HepG2 (cell line): ENCODE measurements around the gene FCER1G. TPM values are rescaled to one million over a fixed set of nuclear protein-coding genes. Genes with fewer than 3 reads are reported as not detected.

Source experiments
- ATAC-seq: fragments of 200-7000 bp; cut with Tn5 transposase; 3 replicates; pipeline ENCODE4 v1.9.1; 2020; ENCODE audit warnings: mild to moderate bottlenecking, moderate library complexity
- BruUV-seq: library from RNA; stranded (reverse); fragments of 400-500 nt; replicated peaks from 2 replicates; lab custom pipeline; 2021; lab: Mats Ljungman, UMichigan
- CTCF ChIA-PET: fragments of 300-600 bp; formaldehyde crosslinking; extraction: SDS; loops from one replicate; lab custom pipeline; 2021; ENCODE audit warnings: low total read pairs, inconsistent platforms, low intra/inter-chr PET ratio; lab: Yijun Ruan, JAX
- POLR2A ChIA-PET: fragments of 350-600 bp; sonication (Branson Sonifier 250); formaldehyde crosslinking; loops from one replicate; lab custom pipeline; 2020; ENCODE audit warnings: antibody characterized with exemption, inconsistent platforms; lab: Yijun Ruan, JAX
- DNase-seq: peaks from one replicate; pipeline ENCODE4 v3.0.0-alpha.2; 2015; ENCODE audit warnings: low spot score
- FAIRE-seq: peaks from 3 replicates; lab custom pipeline; 2011; peaks lifted over from hg19 to GRCh38; lab: Jason Lieb, UNC
- H2AFZ ChIP-seq: one replicate; pipeline ENCODE4 v1.6.1; 2011; ENCODE audit warnings: low read length, inconsistent platforms
- H3K27ac ChIP-seq: fragments of 300-600 bp; 3 replicates; pipeline ENCODE4 v1.8.0; 2011; ENCODE audit warnings: mixed run types, mild to moderate bottlenecking, mixed read lengths, low read length, inconsistent platforms; ENCODE audit not compliant: insufficient read depth; ENCODE audit errors: extremely low read length
- H3K27me3 ChIP-seq, 2 experiments: fragments of 200-600 bp in 1 of 2; 2 replicates in 1 of 2; 3 replicates in 1 of 2; pipeline versions ENCODE4 v1.6.0 to v1.8.0; 2011; ENCODE audit warnings: low read length in 2 of 2, mild to moderate bottlenecking in 2 of 2, moderate library complexity in 2 of 2, inconsistent platforms in 1 of 2; ENCODE audit not compliant: insufficient read depth in 2 of 2, control insufficient read depth in 1 of 2
- H3K36me3 ChIP-seq, 2 experiments: fragments of 200-600 bp in 1 of 2; replicated peaks in 1 of 2; 2 replicates in 1 of 2; 3 replicates in 1 of 2; pipeline versions ENCODE4 v1.5.1 to v1.8.0; 2011; ENCODE audit warnings: low read length in 2 of 2, inconsistent platforms in 1 of 2; ENCODE audit not compliant: insufficient read depth in 2 of 2, control insufficient read depth in 1 of 2
- H3K4me1 ChIP-seq: 2 replicates; pipeline ENCODE4 v1.5.1; 2012; ENCODE audit warnings: low read length, inconsistent platforms; ENCODE audit not compliant: insufficient read depth
- H3K4me2 ChIP-seq: 2 replicates; pipeline ENCODE4 v1.6.0; 2011; ENCODE audit warnings: low read depth, low read length, inconsistent platforms
- H3K4me3 ChIP-seq, 3 experiments: fragments of 200-600 bp in 1 of 3; sonication (generic), shearing (Covaris generic) in 1 of 3; replicated peaks in 1 of 3; 2 replicates each; pipeline ENCODE4 v1.5.1; 2011 to 2016; ENCODE audit warnings: low read length in 3 of 3, inconsistent platforms in 2 of 3, low read depth in 2 of 3, mild to moderate bottlenecking in 2 of 3, control low read depth in 1 of 3, mixed read lengths in 1 of 3; ENCODE audit not compliant: insufficient read depth in 1 of 3
- H3K79me2 ChIP-seq: one replicate; pipeline ENCODE4 v1.6.1; 2011; ENCODE audit warnings: low read length, inconsistent platforms; ENCODE audit not compliant: insufficient read depth
- H3K9ac ChIP-seq: 2 replicates; pipeline ENCODE4 v1.6.0; 2011; ENCODE audit warnings: mild to moderate bottlenecking, low read depth, low read length, inconsistent platforms; ENCODE audit not compliant: insufficient read depth
- H3K9me3 ChIP-seq: 2 replicates; pipeline ENCODE4 v1.5.1; 2012; ENCODE audit warnings: mild to moderate bottlenecking, low read length
- H4K20me1 ChIP-seq: 2 replicates; pipeline ENCODE4 v1.6.0; 2011; ENCODE audit warnings: inconsistent platforms, mild to moderate bottlenecking, low read length, moderate library complexity; ENCODE audit not compliant: insufficient read depth
- ATF2 ChIP-seq: sonication (generic); formaldehyde crosslinking; IDR thresholded peaks from 2 replicates; pipeline ENCODE4 v1.4.0; 2020; ENCODE audit warnings: missing genetic modification reagents
- CREB1 ChIP-seq, 2 experiments: fragments of 450-650 bp in 1 of 2; IDR thresholded peaks; 2 replicates each; pipeline ENCODE4 v1.6.1; 2016 to 2017; ENCODE audit warnings: control low read depth in 1 of 2, mild to moderate bottlenecking in 1 of 2, missing compliant biosample characterization in 1 of 2, missing genetic modification characterization in 1 of 2
- JUN ChIP-seq: sonication (generic); formaldehyde crosslinking; IDR thresholded peaks from 2 replicates; pipeline ENCODE4 v1.4.0; 2020; ENCODE audit warnings: mild to moderate bottlenecking, missing genetic modification reagents
- PAXIP1 ChIP-seq: sonication (generic); formaldehyde crosslinking; conservative IDR thresholded peaks from 2 replicates; pipeline ENCODE4 v1.4.0; 2020; ENCODE audit warnings: mild to moderate bottlenecking, missing genetic modification reagents, moderate library complexity
- PHB2 ChIP-seq: fragments of 450-650 bp; IDR thresholded peaks from 2 replicates; pipeline ENCODE4 v1.6.1; 2018; ENCODE audit not compliant: partially characterized antibody
- RFX3 ChIP-seq: IDR thresholded peaks from 2 replicates; pipeline ENCODE4 v1.6.1; 2016; ENCODE audit warnings: missing biosample characterization, missing genetic modification reagents
- TMF1 ChIP-seq: sonication (generic); formaldehyde crosslinking; IDR thresholded peaks from 2 replicates; pipeline ENCODE4 v1.8.1; 2022; ENCODE audit warnings: low read depth, missing genetic modification reagents
- TRAFD1 ChIP-seq: sonication (generic); formaldehyde crosslinking; IDR thresholded peaks from 2 replicates; pipeline ENCODE4 v1.5.1; 2020; ENCODE audit warnings: missing genetic modification reagents, mild to moderate bottlenecking, borderline replicate concordance
- ZNF34 ChIP-seq: sonication (generic); formaldehyde crosslinking; IDR thresholded peaks from 2 replicates; pipeline ENCODE4 v1.4.0; 2020; ENCODE audit warnings: mild to moderate bottlenecking, missing genetic modification reagents, borderline replicate concordance
- ZSCAN5A ChIP-seq: sonication (generic); formaldehyde crosslinking; IDR thresholded peaks from 2 replicates; pipeline ENCODE4 v1.8.0; 2022; ENCODE audit warnings: mild to moderate bottlenecking, missing genetic modification reagents, borderline replicate concordance
- WGBS: methylation state at CpG from one replicate; pipeline ENCODE4 v1.1.6; 2017; ENCODE audit warnings: low lambda C conversion rate; 5-methylcytosine and 5-hydroxymethylcytosine counted together
- in situ Hi-C: cut with HindIII; loops from 2 replicates; pipeline ENCODE4 v1.10.0; 2017; ENCODE audit warnings: low pct_unique_long_range_greater_than_20kb; ENCODE audit not compliant: extremely low pct_ligation_motif_present
- intact Hi-C: fragments of 100-400 bp; cut with micrococcal nuclease; formaldehyde crosslinking; loops from one replicate; pipeline ENCODE4 v1.10.0; 2022; ENCODE audit not compliant: unreplicated experiment
- polyA plus RNA-seq, 8 experiments: library from polyadenylated mRNA; depleted of rRNA in 3 of 8; stranded (reverse) in 7 of 8; unstranded in 1 of 8; fragments of >200 nt; fragmentation: Illumina TruSeq in 4 of 8; extraction: Trizol in 4 of 8; gene quantifications; 2 replicates each; pipeline versions ENCODE4 v1.2.1 to v1.2.3, GENCODE V29; 2011 to 2016; ENCODE audit warnings: low read depth in 4 of 8, missing spikeins in 1 of 8, mixed read lengths in 1 of 8; ENCODE audit not compliant: insufficient read depth in 1 of 8
- total RNA-seq, 5 experiments: library from RNA; depleted of rRNA; stranded (reverse); fragments of >200 nt; fragmentation: Illumina TruSeq; extraction: Trizol; gene quantifications; 2 replicates each; pipeline ENCODE4 v1.2.3, GENCODE V29; 2016; ENCODE audit warnings: low read depth in 1 of 5

Gene FCER1G
- total and polyA plus RNA-seq, 2 of the 13 experiments (the other 11 are each of a cell fraction or from before 2014, with no cell fraction given) = 1.3 to 6.4 TPM

GRCh38 chr1:161177112-161177935 lies 37.8 kb upstream of the FCER1G start, which contains the start of gene B4GALT3 (continued):
- TF ChIP-seq ZSCAN5A = no peak
- TF ChIP-seq TMF1 (CRISPR knock-in tag) = no peak
- TF ChIP-seq PHB2 = no peak
- no peak for TF ChIP-seq TRAFD1 (CRISPR knock-in tag)
- TF ChIP-seq ZNF34 (CRISPR knock-in tag) = peak; percentile 95
- TF ChIP-seq JUN (CRISPR knock-in tag) = peak; percentile 55

GRCh38 chr1:161177936-161178244 lies 37.2 kb upstream of the FCER1G start:
- peaks cover 10% of the 10 kb centered on the region for H3K79me2 ChIP-seq
- in situ Hi-C loops (no loop called here), intact Hi-C loops (no loop called here)
- DNase-seq (no peak), FAIRE-seq (no peak), ATAC-seq (peak; percentile 9)
- no peaks in the 10 kb centered on the region; a peak in 1 of 5 replicates for H3K27me3 ChIP-seq
- H3K36me3 ChIP-seq = peaks cover 4 to 20% of the 10 kb centered on the region in 2 experiments
- no peaks in the 10 kb centered on the region for H4K20me1 ChIP-seq
- peak overlapping the region; percentile 83 to 92 (median 83) for H3K4me3 ChIP-seq
- ChIA-PET POLR2A (interaction anchor here (0.6 to 2.1 kb wide), 4 partner anchors 12 to 136 kb away, joined by 3 to 27 read pairs (median 4); partner anchors contain the start of genes NDUFS2, PPOX, SDHC and USF1), CTCF (interaction anchor here (1.5 kb wide), 1 partner anchor 11 kb away, joined by 4 read pairs; the partner anchor contains the start of gene PPOX)
- peaks cover 19% of the 10 kb centered on the region for H3K4me1 ChIP-seq
- peak overlapping the region; percentile 84 for H3K9ac ChIP-seq
- under 1% methylated on average over 9 of the region's 9 CpGs for WGBS
- H3K9me3 ChIP-seq = no peaks in the 10 kb centered on the region
- peak overlapping the region; percentile 79 for H3K27ac ChIP-seq
- BruUV-seq = no TSS peak
- peak overlapping the region; percentile 94 for H2AFZ ChIP-seq
- peak overlapping the region; percentile 97 for H3K4me2 ChIP-seq
- TF ChIP-seq CREB1 (IDR thresholded peaks at IDR 0.05) = no peak
- TF ChIP-seq CREB1 (CRISPR knock-in tag; IDR thresholded peaks at IDR 0.05) = 0 out of 2 replicates have a peak, but pooled peaks have one; percentile 1
- TF ChIP-seq PAXIP1 (CRISPR knock-in tag) = no peak
- no peak for TF ChIP-seq RFX3 (CRISPR knock-in tag)
- TF ChIP-seq ATF2 (CRISPR knock-in tag) = no peak
